PC-3 (cell line): ENCODE data around the gene HLA-DRB5. TPM values are rescaled to one million over a fixed set of nuclear protein-coding genes. Genes with fewer than 3 reads are reported as not detected.

Experiments
- ATAC-seq: fragments of 200-7000 bp; cut with Tn5 transposase; 2 replicates; pipeline ENCODE4 v1.9.1; 2020; ENCODE audit warnings: mild to moderate bottlenecking, moderate library complexity
- BruUV-seq: library from RNA; stranded (reverse); fragments of 400-500 nt; replicated peaks from 2 replicates; lab custom pipeline; 2021; lab: Mats Ljungman, UMichigan
- CTCF ChIA-PET: fragments of 300-600 bp; sonication (Branson Sonifier 250); formaldehyde crosslinking; loops from one replicate; lab custom pipeline; 2022; ENCODE audit warnings: antibody characterized with exemption; lab: Charles Lee
- POLR2A ChIA-PET: fragments of 300-600 bp; sonication (Branson Sonifier 250); formaldehyde crosslinking; loops from one replicate; lab custom pipeline; 2022; ENCODE audit warnings: antibody characterized with exemption; ENCODE audit not compliant: unreplicated experiment; lab: Charles Lee
- DNase-seq: peaks from one replicate; pipeline ENCODE4 v3.0.0-alpha.2; 2015
- H2AFZ ChIP-seq: fragments of 300-600 bp; sonication (generic); 2 replicates; pipeline ENCODE4 v1.6.0; 2016; ENCODE audit warnings: antibody characterized with exemption, low read length
- H3F3A ChIP-seq: fragments of 300-600 bp; sonication (generic); one replicate; pipeline ENCODE4 v1.6.0; 2017; ENCODE audit warnings: antibody characterized with exemption, low read length, control low read depth, mild to moderate bottlenecking; ENCODE audit not compliant: unreplicated experiment
- H3K27ac ChIP-seq: fragments of 300-600 bp; sonication (generic); 2 replicates; pipeline ENCODE4 v1.5.1; 2016; ENCODE audit warnings: mild to moderate bottlenecking, low read length
- H3K27me3 ChIP-seq: fragments of 300-600 bp; sonication (generic); 2 replicates; pipeline ENCODE4 v1.6.1; 2016; ENCODE audit warnings: low read length, mixed read lengths
- H3K36me3 ChIP-seq: fragments of 300-600 bp; sonication (generic); 2 replicates; pipeline ENCODE4 v1.6.1; 2016; ENCODE audit warnings: low read depth, mixed run types, low read length, mixed read lengths
- H3K4me1 ChIP-seq: fragments of 300-600 bp; sonication (generic); 2 replicates; pipeline ENCODE4 v1.5.1; 2016; ENCODE audit warnings: low read length; ENCODE audit not compliant: insufficient read depth
- H3K4me2 ChIP-seq: fragments of 300-600 bp; sonication (generic); 2 replicates; pipeline ENCODE4 v1.6.0; 2016; ENCODE audit warnings: low read length
- H3K4me3 ChIP-seq: fragments of 300-600 bp; sonication (generic); 2 replicates; pipeline ENCODE4 v1.5.1; 2016; ENCODE audit warnings: mild to moderate bottlenecking, low read length, mixed read lengths
- H3K79me2 ChIP-seq: fragments of 300-600 bp; sonication (generic); 2 replicates; pipeline ENCODE4 v1.6.1; 2017; ENCODE audit warnings: low read length, mixed read lengths
- H3K9ac ChIP-seq: fragments of 300-600 bp; sonication (generic); 2 replicates; pipeline ENCODE4 v1.6.0; 2016; ENCODE audit warnings: mild to moderate bottlenecking, low read length
- H3K9me2 ChIP-seq: fragments of 300-600 bp; sonication (generic); replicated peaks from 2 replicates; pipeline ENCODE4 v1.6.1; 2016; ENCODE audit warnings: mixed run types, low read length, mixed read lengths
- H3K9me3 ChIP-seq: fragments of 300-600 bp; sonication (generic); 2 replicates; pipeline ENCODE4 v1.6.1; 2016; ENCODE audit warnings: low read length, mixed read lengths
- H4K20me1 ChIP-seq: fragments of 300-600 bp; sonication (generic); 2 replicates; pipeline ENCODE4 v1.6.1; 2016; ENCODE audit warnings: low read length, mixed read lengths
- CTCF ChIP-seq: fragments of 300-600 bp; sonication (generic); conservative IDR thresholded peaks from 2 replicates; pipeline ENCODE4 v1.5.1; 2017; ENCODE audit warnings: antibody characterized with exemption, low read depth, mild to moderate bottlenecking, low read length
- EZH2 ChIP-seq: fragments of 300-600 bp; sonication (generic); IDR thresholded peaks from one replicate; pipeline ENCODE4 v1.6.1; 2017; ENCODE audit warnings: antibody characterized with exemption, mild to moderate bottlenecking, low read length; ENCODE audit not compliant: unreplicated experiment
- EZH2phosphoT487 ChIP-seq: fragments of 300-600 bp; sonication (generic); IDR thresholded peaks from 2 replicates; pipeline ENCODE4 v1.6.1; 2018; ENCODE audit warnings: mild to moderate bottlenecking, antibody characterized with exemption, low read length, borderline replicate concordance
- intact Hi-C: fragments of 100-400 bp; cut with micrococcal nuclease; formaldehyde crosslinking; loops from 2 replicates; pipeline ENCODE4 v1.9.0; 2023
- total RNA-seq: library from RNA; depleted of rRNA; stranded (reverse); fragments of >200 nt; gene quantifications from 2 replicates; pipeline ENCODE4 v1.2.3, GENCODE V29; 2014

HLA-DRB5 gene
- total RNA-seq, 1 experiment from 2014 or later: not detected

GRCh38 chr6:32522302-32523047, 7.6 kb downstream of the HLA-DRB5 start:
- DNase-seq (no peak), ATAC-seq (no peak)
- Histone ChIP-seq H3K79me2 (no peaks in the 10 kb centered on the region), H3K9me2 (no peaks in the 10 kb centered on the region), H3K27ac (no peak overlapping the region), H4K20me1 (no peaks in the 10 kb centered on the region), H3F3A (no peaks in the 10 kb centered on the region), H3K9ac (no peak overlapping the region), H2AFZ (no peak overlapping the region), H3K4me3 (no peak overlapping the region), H3K4me1 (no peaks in the 10 kb centered on the region), H3K4me2 (no peak overlapping the region), H3K27me3 (no peaks in the 10 kb centered on the region), H3K9me3 (no peaks in the 10 kb centered on the region), H3K36me3 (no peaks in the 10 kb centered on the region)
- CTCF ChIA-PET: interaction anchor here (0.6 kb wide), 1 partner anchor 36 kb away, joined by 3 read pairs; no protein-coding TSS in a partner anchor
- TF ChIP-seq EZH2phosphoT487 (no peak), CTCF (no peak), EZH2 (no peak)
- BruUV-seq: no TSS peak
- POLR2A ChIA-PET: interaction anchor here (0.6 kb wide), 1 partner anchor 224 kb away, joined by 3 read pairs; no protein-coding TSS in a partner anchor
- intact Hi-C loops: no loop called here

- CTCF ChIA-PET: no interaction called here
- H3K27me3 ChIP-seq: no peaks in the 10 kb centered on the region
- no peaks in the 10 kb centered on the region for H3K36me3 ChIP-seq
- no peaks in the 10 kb centered on the region for H3K79me2 ChIP-seq
- H3K9ac ChIP-seq: no peak overlapping the region
- ATAC-seq: no peak
- no peaks in the 10 kb centered on the region for H3K4me1 ChIP-seq
- POLR2A ChIA-PET: no interaction called here
- TF ChIP-seq EZH2 (no peak), CTCF (no peak), EZH2phosphoT487 (no peak)
- no peaks in the 10 kb centered on the region for H4K20me1 ChIP-seq
- BruUV-seq: no TSS peak
- H3K4me3 ChIP-seq: no peak overlapping the region
- DNase-seq: no peak
- H3K9me3 ChIP-seq: no peaks in the 10 kb centered on the region
- H2AFZ ChIP-seq: no peak overlapping the region
- no peak overlapping the region for H3K27ac ChIP-seq
- H3F3A ChIP-seq: no peaks in the 10 kb centered on the region
- no peak overlapping the region for H3K4me2 ChIP-seq
- no peaks in the 10 kb centered on the region for H3K9me2 ChIP-seq
- intact Hi-C loops: no loop called here
These were observed 10.2 kb downstream of the HLA-DRB5 start for GRCh38 chr6:32519910-32520258.
